Measurements from ENCODE around the gene KIF16B. TPM values are rescaled to one million over a fixed set of nuclear protein-coding genes. Genes with fewer than 3 reads are reported as not detected.

KIF16B gene
- total RNA-seq, 1 donor from 2014 or later, result 7.1 TPM

DNA sequence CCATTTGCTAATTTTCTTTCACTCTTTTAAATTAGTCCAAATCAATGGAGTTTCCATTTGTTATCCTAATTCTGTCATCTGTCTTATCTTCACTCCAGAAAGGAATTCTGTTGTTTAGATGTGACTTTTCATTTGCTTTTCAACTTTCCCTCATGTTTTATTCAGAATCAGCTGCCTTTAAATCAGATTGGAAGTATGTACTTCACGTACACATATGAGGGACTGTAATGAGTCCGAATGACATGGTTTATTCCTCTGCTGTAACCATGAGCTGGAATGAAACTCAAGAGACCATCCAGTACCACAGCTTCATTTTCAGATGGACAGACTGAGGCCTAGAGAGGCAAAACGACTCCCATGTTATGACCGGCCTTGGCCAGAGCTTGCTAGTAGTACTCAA lies 302.3 kb downstream of the KIF16B start:
- Histone ChIP-seq H3K36me3 (ENCODE audit: control insufficient read depth, insufficient read depth, low read length) (no peaks in the 10 kb centered on the region), H3K4me3 (ENCODE audit: low read depth, low read length) (no peak overlapping the region), H3K27me3 (ENCODE audit: control insufficient read depth, insufficient read depth, low read length) (no peaks in the 10 kb centered on the region)
- TF ChIP-seq, protein P1, sequence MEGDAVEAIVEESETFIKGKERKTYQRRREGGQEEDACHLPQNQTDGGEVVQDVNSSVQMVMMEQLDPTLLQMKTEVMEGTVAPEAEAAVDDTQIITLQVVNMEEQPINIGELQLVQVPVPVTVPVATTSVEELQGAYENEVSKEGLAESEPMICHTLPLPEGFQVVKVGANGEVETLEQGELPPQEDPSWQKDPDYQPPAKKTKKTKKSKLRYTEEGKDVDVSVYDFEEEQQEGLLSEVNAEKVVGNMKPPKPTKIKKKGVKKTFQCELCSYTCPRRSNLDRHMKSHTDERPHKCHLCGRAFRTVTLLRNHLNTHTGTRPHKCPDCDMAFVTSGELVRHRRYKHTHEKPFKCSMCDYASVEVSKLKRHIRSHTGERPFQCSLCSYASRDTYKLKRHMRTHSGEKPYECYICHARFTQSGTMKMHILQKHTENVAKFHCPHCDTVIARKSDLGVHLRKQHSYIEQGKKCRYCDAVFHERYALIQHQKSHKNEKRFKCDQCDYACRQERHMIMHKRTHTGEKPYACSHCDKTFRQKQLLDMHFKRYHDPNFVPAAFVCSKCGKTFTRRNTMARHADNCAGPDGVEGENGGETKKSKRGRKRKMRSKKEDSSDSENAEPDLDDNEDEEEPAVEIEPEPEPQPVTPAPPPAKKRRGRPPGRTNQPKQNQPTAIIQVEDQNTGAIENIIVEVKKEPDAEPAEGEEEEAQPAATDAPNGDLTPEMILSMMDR (IDR thresholded peaks at IDR 0.05; ENCODE audit: insufficient read depth, low read length, poor library complexity, severe bottlenecking), result no peak
- DNase-seq (ENCODE audit: low read depth), result no peak

DNA sequence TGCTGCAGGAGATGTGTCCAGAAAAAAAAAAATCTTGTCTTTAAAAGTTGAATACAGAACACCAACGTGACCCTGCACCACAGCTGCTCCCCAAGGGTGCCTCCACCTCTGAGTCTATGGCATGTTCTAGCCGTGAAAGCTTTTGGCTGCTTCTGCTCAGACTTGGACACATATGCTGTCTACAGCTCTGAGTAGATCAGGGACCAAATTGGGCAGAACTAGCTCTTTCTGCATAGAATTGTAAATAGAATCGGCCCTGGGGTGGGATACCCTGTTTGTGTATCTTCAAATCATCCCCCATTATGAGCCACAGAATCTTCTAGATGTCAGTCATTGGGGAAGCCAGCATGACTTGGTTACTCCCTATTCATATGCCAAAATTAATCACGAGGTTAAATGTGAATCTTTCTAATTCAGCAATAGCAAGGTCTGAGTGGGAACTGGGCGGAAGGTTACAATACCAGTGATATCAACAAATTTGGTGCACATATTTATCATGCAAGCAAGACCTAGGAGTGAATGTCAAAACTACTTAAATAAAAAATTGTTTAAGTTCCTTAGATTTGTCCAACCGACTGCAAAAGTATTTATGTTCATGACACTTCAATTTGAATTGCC lies 302.8 kb downstream of the KIF16B start:
- TF ChIP-seq, protein P1 (IDR thresholded peaks at IDR 0.05; ENCODE audit: insufficient read depth, low read length, poor library complexity, severe bottlenecking), result no peak
- H3K4me3 ChIP-seq (ENCODE audit: low read depth, low read length), result no peak overlapping the region
- H3K36me3 ChIP-seq (ENCODE audit: control insufficient read depth, insufficient read depth, low read length), result no peaks in the 10 kb centered on the region
- H3K27me3 ChIP-seq (ENCODE audit: control insufficient read depth, insufficient read depth, low read length), result no peaks in the 10 kb centered on the region
- DNase-seq (ENCODE audit: low read depth), result no peak

DNA sequence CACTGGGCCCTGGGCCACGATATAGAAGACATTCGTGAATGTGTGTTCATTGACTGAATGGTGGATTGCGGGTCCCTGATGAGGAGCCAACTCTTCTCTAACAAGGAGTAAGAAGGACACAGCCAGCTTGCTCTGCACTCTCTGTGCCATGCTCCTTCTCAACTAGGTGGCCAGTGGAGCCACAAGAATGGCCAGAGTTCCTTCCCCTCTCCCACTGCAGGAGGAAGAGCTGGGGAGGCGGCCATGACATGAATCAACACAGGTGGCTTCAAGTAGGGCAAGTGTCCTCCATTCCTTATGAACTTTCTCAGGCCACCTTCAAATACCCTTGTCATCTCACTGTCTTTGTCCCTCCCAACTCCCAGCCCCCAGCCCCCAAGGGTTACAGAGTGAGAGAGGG lies 305.7 kb downstream of the KIF16B start:
- TF ChIP-seq, protein P1 (IDR thresholded peaks at IDR 0.05; ENCODE audit: insufficient read depth, low read length, poor library complexity, severe bottlenecking), result no peak
- H3K27me3 ChIP-seq (ENCODE audit: control insufficient read depth, insufficient read depth, low read length), result no peaks in the 10 kb centered on the region
- no peak overlapping the region for H3K4me3 ChIP-seq (ENCODE audit: low read depth, low read length)
- no peak for DNase-seq (ENCODE audit: low read depth)
- no peaks in the 10 kb centered on the region for H3K36me3 ChIP-seq (ENCODE audit: control insufficient read depth, insufficient read depth, low read length)

DNA sequence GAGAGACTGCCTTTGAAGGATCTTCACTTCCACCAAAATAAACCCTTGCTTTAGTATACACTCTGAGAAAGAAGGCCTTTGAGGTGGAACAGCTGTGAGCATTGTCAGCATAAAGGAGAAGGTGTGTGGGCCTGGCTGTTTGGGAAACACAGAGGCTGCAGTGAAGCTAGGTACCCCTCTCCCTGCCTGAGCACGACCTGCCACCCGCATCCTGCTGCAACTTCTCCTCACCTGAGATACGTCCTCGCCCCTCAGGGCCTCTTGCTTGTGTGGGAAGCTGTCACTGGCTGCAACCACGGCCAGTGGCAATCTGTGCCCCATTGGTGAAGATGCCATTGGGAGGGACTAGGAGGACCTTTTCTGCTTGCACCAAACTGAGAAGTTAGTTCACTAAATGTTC lies 307.9 kb downstream of the KIF16B start:
- H3K36me3 ChIP-seq (ENCODE audit: control insufficient read depth, insufficient read depth, low read length), result no peaks in the 10 kb centered on the region
- DNase-seq (ENCODE audit: low read depth), result no peak
- TF ChIP-seq, protein P1 (IDR thresholded peaks at IDR 0.05; ENCODE audit: insufficient read depth, low read length, poor library complexity, severe bottlenecking), result no peak
- H3K4me3 ChIP-seq (ENCODE audit: low read depth, low read length), result no peak overlapping the region
- H3K27me3 ChIP-seq (ENCODE audit: control insufficient read depth, insufficient read depth, low read length), result no peaks in the 10 kb centered on the region

DNA sequence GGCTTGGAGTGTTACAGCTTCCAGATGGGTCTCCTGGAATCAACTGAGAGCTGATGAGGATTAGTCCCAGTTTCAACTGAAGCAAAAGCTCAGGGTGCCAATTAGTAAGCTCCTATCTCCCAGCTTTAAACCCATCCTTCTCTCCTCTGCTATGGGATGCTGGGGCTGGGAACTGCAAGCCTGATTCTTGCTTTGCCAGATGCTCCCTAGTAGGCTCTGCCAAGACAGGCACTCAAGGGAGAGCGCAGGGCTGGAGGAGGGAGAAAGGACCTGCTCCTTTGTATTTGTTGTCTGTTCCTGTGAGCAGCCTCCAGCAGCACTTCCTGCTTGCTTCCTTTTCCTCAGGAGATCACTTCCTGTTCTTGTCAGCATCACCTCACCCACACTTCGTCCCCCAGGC lies 309.7 kb downstream of the KIF16B start:
- Histone ChIP-seq H3K36me3 (ENCODE audit: control insufficient read depth, insufficient read depth, low read length) (no peaks in the 10 kb centered on the region), H3K4me3 (ENCODE audit: low read depth, low read length) (no peak overlapping the region), H3K27me3 (ENCODE audit: control insufficient read depth, insufficient read depth, low read length) (no peaks in the 10 kb centered on the region)
- TF ChIP-seq, protein P1 (IDR thresholded peaks at IDR 0.05; ENCODE audit: insufficient read depth, low read length, poor library complexity, severe bottlenecking), result no peak
- no peak for DNase-seq (ENCODE audit: low read depth)

DNA sequence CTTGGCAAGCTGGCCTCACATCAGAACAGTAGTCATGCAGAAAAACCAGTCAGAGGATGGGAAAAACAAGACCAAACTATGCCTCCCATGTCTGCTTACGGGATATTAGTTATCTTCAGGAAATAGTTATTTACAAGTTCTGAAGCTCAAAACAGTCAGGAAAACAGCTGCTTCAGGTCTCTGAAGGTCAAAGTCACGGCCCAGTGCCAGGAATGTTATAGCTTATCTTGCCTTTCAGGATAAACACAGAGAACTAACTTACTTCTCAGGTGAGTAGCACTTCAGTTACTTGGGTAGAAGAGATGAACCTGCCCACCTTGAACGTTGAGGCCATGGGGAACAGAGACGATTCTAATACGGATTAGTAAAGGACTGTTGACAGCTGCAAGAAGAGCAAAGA lies 310.7 kb downstream of the KIF16B start:
- TF ChIP-seq, protein P1 (IDR thresholded peaks at IDR 0.05; ENCODE audit: insufficient read depth, low read length, poor library complexity, severe bottlenecking), result no peak
- Histone ChIP-seq H3K4me3 (ENCODE audit: low read depth, low read length) (no peak overlapping the region), H3K36me3 (ENCODE audit: control insufficient read depth, insufficient read depth, low read length) (no peaks in the 10 kb centered on the region), H3K27me3 (ENCODE audit: control insufficient read depth, insufficient read depth, low read length) (no peaks in the 10 kb centered on the region)
- no peak for DNase-seq (ENCODE audit: low read depth)
